GM12878 (cell line): ENCODE data around the gene MAN2A2. TPM values are rescaled to one million over a fixed set of nuclear protein-coding genes. Genes with fewer than 3 reads are reported as not detected.
A peak's percentile ranks its signal among the peaks of the same experiment; 100 is the strongest.

ENCODE experiments used
- CHD2 ChIP-seq: IDR thresholded peaks from 2 replicates; pipeline ENCODE4 v1.6.1; 2011; ENCODE audit warnings: low read depth, low read length, improper control_type of control experiment, borderline replicate concordance
- EED ChIP-seq: sonication (generic); IDR thresholded peaks from 2 replicates; pipeline ENCODE4 v1.6.1; 2016; ENCODE audit warnings: antibody characterized with exemption, low read depth
- SPI1 ChIP-seq: IDR thresholded peaks from 2 replicates; pipeline ENCODE4 v1.6.1; 2011; ENCODE audit warnings: low read depth, mild to moderate bottlenecking, low read length, moderate library complexity, borderline replicate concordance; ENCODE audit not compliant: insufficient read depth
- ZNF207 ChIP-seq: fragments of 450-650 bp; IDR thresholded peaks from 2 replicates; pipeline ENCODE4 v1.6.1; 2014; ENCODE audit warnings: antibody characterized with exemption, mild to moderate bottlenecking, borderline replicate concordance
- ZNF274 ChIP-seq: IDR thresholded peaks from one replicate; pipeline ENCODE4 v1.8.0; 2011; ENCODE audit not compliant: insufficient read length, insufficient read depth
- polyA plus RNA-seq, 11 experiments: library from polyadenylated mRNA; depleted of rRNA in 4 of 11; unstranded in 6 of 11; stranded (reverse) in 5 of 11; fragments of >200 nt; fragmentation: Nextera tagmentation in 4 of 11; fragmentation: Illumina TruSeq in 1 of 11; extraction: Ambion mirVana in 4 of 11; extraction: Trizol in 1 of 11; gene quantifications; 1 replicate in 1 of 11; 2 replicates in 10 of 11; pipeline versions ENCODE4 v1.2.1 to v1.2.3, GENCODE V29; 2011 to 2016; ENCODE audit warnings: inconsistent platforms in 2 of 11, missing spikeins in 2 of 11, low read depth in 1 of 11
- total RNA-seq, 4 experiments: library from RNA; depleted of rRNA in 3 of 4; stranded (reverse); fragments of >200 nt in 3 of 4; fragmentation: Illumina TruSeq in 1 of 4; extraction: Trizol in 1 of 4; gene quantifications; 2 replicates each; pipeline versions ENCODE4 v1.2.1 to v1.2.3, GENCODE V29; 2013 to 2021
- TF ChIP-seq, protein P1 (sequence below): IDR thresholded peaks from 2 replicates; pipeline ENCODE4 v1.6.1; 2012; ENCODE audit warnings: mild to moderate bottlenecking, low read depth, low read length
- TF ChIP-seq, protein P2 (sequence below): fragments of 450-650 bp; IDR thresholded peaks from 2 replicates; pipeline ENCODE4 v1.6.1; 2017; ENCODE audit warnings: mild to moderate bottlenecking, moderate library complexity

The MAN2A2 gene
- total and polyA plus RNA-seq, 10 of the 15 experiments (the other 5 are each of a cell fraction or from before 2014, with no cell fraction given), result 4.2 to 79.4 (median 23.2) TPM

DNA sequence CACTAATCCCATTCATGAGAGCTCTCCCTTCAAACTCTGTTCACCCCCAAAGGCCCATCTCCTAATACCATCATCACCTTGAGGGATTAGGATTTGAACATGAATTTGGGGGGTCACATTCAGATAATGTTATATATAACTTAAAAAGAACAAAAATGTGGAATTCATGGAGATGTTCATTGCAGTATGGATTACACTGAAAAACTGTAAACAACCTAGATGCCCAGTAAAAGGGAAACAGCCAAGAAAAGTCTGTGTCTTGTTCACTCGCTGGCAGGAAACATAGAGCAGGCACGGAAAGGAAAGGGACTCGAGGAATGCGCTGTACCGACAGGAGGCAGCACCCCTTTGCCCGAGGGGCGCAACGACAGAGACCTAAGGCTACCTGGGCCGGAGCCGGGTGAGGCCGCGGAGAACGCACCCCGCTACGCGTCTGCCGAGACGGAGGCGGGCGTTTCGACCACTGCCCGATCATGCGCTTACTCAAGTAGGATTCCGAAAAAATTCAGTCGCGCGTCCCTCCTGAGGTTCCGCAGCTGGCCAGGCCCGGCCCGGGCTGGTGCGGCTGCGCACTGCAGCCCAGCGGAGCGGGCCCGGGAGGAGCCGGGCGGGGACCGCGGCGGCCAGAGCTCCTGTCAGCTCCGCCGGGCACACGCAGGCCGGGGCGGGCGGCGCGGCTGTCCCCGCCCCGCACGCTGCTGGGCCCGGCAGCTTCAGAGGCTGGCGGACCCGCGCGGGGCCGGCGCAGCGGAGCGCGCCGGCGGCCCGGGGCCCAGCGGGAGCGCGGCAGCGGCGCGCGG, 862 bp upstream of the MAN2A2 start (continued):
- TF ChIP-seq SPI1 (no peak), ZNF207 (peak; percentile 42; the same call in 1 of the 2 replicates), ZNF274 (no peak), EED (peak; percentile 67), CHD2 (0 out of 2 replicates have a peak, but pooled peaks have one; percentile 12)
- TF ChIP-seq, protein P1, sequence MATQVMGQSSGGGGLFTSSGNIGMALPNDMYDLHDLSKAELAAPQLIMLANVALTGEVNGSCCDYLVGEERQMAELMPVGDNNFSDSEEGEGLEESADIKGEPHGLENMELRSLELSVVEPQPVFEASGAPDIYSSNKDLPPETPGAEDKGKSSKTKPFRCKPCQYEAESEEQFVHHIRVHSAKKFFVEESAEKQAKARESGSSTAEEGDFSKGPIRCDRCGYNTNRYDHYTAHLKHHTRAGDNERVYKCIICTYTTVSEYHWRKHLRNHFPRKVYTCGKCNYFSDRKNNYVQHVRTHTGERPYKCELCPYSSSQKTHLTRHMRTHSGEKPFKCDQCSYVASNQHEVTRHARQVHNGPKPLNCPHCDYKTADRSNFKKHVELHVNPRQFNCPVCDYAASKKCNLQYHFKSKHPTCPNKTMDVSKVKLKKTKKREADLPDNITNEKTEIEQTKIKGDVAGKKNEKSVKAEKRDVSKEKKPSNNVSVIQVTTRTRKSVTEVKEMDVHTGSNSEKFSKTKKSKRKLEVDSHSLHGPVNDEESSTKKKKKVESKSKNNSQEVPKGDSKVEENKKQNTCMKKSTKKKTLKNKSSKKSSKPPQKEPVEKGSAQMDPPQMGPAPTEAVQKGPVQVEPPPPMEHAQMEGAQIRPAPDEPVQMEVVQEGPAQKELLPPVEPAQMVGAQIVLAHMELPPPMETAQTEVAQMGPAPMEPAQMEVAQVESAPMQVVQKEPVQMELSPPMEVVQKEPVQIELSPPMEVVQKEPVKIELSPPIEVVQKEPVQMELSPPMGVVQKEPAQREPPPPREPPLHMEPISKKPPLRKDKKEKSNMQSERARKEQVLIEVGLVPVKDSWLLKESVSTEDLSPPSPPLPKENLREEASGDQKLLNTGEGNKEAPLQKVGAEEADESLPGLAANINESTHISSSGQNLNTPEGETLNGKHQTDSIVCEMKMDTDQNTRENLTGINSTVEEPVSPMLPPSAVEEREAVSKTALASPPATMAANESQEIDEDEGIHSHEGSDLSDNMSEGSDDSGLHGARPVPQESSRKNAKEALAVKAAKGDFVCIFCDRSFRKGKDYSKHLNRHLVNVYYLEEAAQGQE, result no peak
- TF ChIP-seq, protein P2, sequence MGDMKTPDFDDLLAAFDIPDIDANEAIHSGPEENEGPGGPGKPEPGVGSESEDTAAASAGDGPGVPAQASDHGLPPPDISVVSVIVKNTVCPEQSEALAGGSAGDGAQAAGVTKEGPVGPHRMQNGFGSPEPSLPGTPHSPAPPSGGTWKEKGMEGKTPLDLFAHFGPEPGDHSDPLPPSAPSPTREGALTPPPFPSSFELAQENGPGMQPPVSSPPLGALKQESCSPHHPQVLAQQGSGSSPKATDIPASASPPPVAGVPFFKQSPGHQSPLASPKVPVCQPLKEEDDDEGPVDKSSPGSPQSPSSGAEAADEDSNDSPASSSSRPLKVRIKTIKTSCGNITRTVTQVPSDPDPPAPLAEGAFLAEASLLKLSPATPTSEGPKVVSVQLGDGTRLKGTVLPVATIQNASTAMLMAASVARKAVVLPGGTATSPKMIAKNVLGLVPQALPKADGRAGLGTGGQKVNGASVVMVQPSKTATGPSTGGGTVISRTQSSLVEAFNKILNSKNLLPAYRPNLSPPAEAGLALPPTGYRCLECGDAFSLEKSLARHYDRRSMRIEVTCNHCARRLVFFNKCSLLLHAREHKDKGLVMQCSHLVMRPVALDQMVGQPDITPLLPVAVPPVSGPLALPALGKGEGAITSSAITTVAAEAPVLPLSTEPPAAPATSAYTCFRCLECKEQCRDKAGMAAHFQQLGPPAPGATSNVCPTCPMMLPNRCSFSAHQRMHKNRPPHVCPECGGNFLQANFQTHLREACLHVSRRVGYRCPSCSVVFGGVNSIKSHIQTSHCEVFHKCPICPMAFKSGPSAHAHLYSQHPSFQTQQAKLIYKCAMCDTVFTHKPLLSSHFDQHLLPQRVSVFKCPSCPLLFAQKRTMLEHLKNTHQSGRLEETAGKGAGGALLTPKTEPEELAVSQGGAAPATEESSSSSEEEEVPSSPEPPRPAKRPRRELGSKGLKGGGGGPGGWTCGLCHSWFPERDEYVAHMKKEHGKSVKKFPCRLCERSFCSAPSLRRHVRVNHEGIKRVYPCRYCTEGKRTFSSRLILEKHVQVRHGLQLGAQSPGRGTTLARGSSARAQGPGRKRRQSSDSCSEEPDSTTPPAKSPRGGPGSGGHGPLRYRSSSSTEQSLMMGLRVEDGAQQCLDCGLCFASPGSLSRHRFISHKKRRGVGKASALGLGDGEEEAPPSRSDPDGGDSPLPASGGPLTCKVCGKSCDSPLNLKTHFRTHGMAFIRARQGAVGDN, result peak; percentile 79
- TF ChIP-seq, all 136 proteins: peak for 40
